ENCODE measurements around the gene MICAL2. TPM values are rescaled to one million over a fixed set of nuclear protein-coding genes. Genes with fewer than 3 reads are reported as not detected.
"Not testable (repeated sequence)": the region's sequence is repeated elsewhere in the genome, so short reads cannot be mapped to it uniquely, and the experiment has no call there.

Gene MICAL2
- polyA plus RNA-seq, 2 donors, result 4.5 to 6.2 TPM

GRCh38 chr11:12139144-12139881 lies 28.9 kb downstream of the MICAL2 start:
- no peaks in the 10 kb centered on the region for H3K9me3 ChIP-seq (ENCODE audit: control insufficient read depth in 2 of 2, insufficient read depth in 1 of 2, low read depth in 1 of 2, low read length in 1 of 2)

DNA sequence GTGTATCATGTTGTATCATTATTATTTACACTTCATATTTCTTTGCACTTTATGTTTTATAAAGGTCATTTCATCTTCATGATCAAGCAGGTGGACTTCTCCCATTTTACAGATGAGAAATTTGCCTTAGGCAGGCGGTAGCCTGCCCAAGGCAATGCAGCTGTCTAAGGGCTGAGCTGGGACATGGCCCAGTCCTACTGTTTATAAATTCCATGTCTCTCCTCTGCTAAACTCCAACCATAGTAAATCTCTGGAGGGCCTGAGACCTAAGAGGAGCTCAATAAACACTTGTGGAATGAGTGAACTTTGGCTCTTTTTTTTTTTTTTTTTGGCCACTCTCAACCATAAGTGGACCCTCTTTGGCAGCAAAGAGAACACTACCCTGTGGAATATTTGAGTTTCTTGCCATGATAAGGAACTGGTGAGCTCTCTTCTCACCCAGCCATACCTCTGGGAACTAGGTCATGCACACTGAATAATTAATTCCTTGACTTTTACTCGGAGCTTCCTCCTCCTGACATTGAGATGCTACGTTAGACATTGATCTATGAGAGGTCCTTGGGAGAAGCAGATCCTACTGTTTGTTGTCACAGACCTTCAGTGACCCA lies 29.9 kb downstream of the MICAL2 start:
- no peaks in the 10 kb centered on the region for H3K9me3 ChIP-seq (ENCODE audit: control insufficient read depth in 2 of 2, insufficient read depth in 1 of 2, low read depth in 1 of 2, low read length in 1 of 2)
- H3K27me3 ChIP-seq (ENCODE audit: control insufficient read depth in 1 of 2, insufficient read depth in 2 of 2, low read length in 2 of 2), result no peaks in the 10 kb centered on the region
- H3K4me3 ChIP-seq (ENCODE audit: low read depth in 1 of 2, low read length in 2 of 2), result no peak overlapping the region
- H3K27ac ChIP-seq (ENCODE audit: low read depth in 2 of 2, low read length in 1 of 2), result no peak overlapping the region
- peaks cover 0 to 22% of the 10 kb centered on the region in 2 donors for H3K4me1 ChIP-seq (ENCODE audit: control insufficient read depth in 2 of 2, insufficient read depth in 2 of 2, low read length in 1 of 2)
- WGBS, 2 donors, result 74 to 76% methylated on average over 3 of the region's 3 CpGs
- no peaks in the 10 kb centered on the region for H3K36me3 ChIP-seq (ENCODE audit: control insufficient read depth in 2 of 2, insufficient read depth in 2 of 2, low read length in 1 of 2)

More at GRCh38 chr11:12139144-12139881, 28.9 kb downstream of the MICAL2 start:
- peak overlapping the region; percentile 43 to 80 for H3K27ac ChIP-seq (ENCODE audit: low read depth in 2 of 2, low read length in 1 of 2)
- 53 to 61% methylated on average over 12 of the region's 12 CpGs for WGBS, 2 donors
- H3K4me1 ChIP-seq (ENCODE audit: control insufficient read depth in 2 of 2, insufficient read depth in 2 of 2, low read length in 1 of 2), result peaks cover under 1 to 22% of the 10 kb centered on the region in 2 donors
- no peaks in the 10 kb centered on the region for H3K27me3 ChIP-seq (ENCODE audit: control insufficient read depth in 1 of 2, insufficient read depth in 2 of 2, low read length in 2 of 2)
- H3K4me3 ChIP-seq (ENCODE audit: low read depth in 1 of 2, low read length in 2 of 2), result no peak overlapping the region
- H3K36me3 ChIP-seq (ENCODE audit: control insufficient read depth in 2 of 2, insufficient read depth in 2 of 2, low read length in 1 of 2), result no peaks in the 10 kb centered on the region

GRCh38 chr11:12141283-12141682 lies 30.9 kb downstream of the MICAL2 start:
- Histone ChIP-seq H3K9me3 (ENCODE audit: control insufficient read depth in 2 of 2, insufficient read depth in 1 of 2, low read depth in 1 of 2, low read length in 1 of 2) (no peaks in the 10 kb centered on the region), H3K4me1 (ENCODE audit: control insufficient read depth in 2 of 2, insufficient read depth in 2 of 2, low read length in 1 of 2) (peaks cover 0 to 18% of the 10 kb centered on the region in 2 donors), H3K36me3 (ENCODE audit: control insufficient read depth in 2 of 2, insufficient read depth in 2 of 2, low read length in 1 of 2) (no peaks in the 10 kb centered on the region), H3K27me3 (ENCODE audit: control insufficient read depth in 1 of 2, insufficient read depth in 2 of 2, low read length in 2 of 2) (no peaks in the 10 kb centered on the region), H3K27ac (ENCODE audit: low read depth in 2 of 2, low read length in 1 of 2) (no peak overlapping the region), H3K4me3 (ENCODE audit: low read depth in 1 of 2, low read length in 2 of 2) (no peak overlapping the region)
- WGBS, 2 donors, result 79 to 91% methylated on average over 1 of the region's 1 CpG

DNA sequence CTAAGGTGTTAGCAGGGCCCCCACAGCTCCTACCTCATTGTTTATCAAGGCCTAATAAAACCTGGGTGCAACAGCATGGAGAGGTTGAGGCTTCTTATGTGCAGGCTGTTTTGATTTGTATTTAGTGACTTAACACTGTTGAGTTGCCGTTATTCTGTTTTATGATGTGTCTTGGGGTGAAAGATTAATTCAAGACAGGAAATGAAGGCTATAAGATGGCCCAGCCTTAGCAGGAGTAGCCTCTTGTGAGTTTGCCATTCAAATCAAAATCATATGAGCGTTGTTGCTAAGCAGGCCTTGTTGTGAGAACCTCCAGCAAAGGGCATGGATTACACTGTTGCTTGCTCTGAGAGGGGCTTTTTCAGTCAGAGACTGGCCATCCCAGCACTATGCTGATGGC lies 31.8 kb downstream of the MICAL2 start:
- H3K36me3 ChIP-seq (ENCODE audit: control insufficient read depth in 2 of 2, insufficient read depth in 2 of 2, low read length in 1 of 2), result no peaks in the 10 kb centered on the region
- no peaks in the 10 kb centered on the region for H3K27me3 ChIP-seq (ENCODE audit: control insufficient read depth in 1 of 2, insufficient read depth in 2 of 2, low read length in 2 of 2)
- no peak overlapping the region for H3K4me3 ChIP-seq (ENCODE audit: low read depth in 1 of 2, low read length in 2 of 2)
- no peak overlapping the region for H3K27ac ChIP-seq (ENCODE audit: low read depth in 2 of 2, low read length in 1 of 2)
- WGBS, 2 donors, result 89 to 92% methylated on average over 2 of the region's 2 CpGs
- peaks cover 0 to 10% of the 10 kb centered on the region in 2 donors for H3K4me1 ChIP-seq (ENCODE audit: control insufficient read depth in 2 of 2, insufficient read depth in 2 of 2, low read length in 1 of 2)
- no peaks in the 10 kb centered on the region for H3K9me3 ChIP-seq (ENCODE audit: control insufficient read depth in 2 of 2, insufficient read depth in 1 of 2, low read depth in 1 of 2, low read length in 1 of 2)

GRCh38 chr11:12142909-12143308 lies 32.5 kb downstream of the MICAL2 start:
- H3K4me1 ChIP-seq (ENCODE audit: control insufficient read depth in 2 of 2, insufficient read depth in 2 of 2, low read length in 1 of 2), result peaks cover 0 to 7% of the 10 kb centered on the region in 2 donors
- no peaks in the 10 kb centered on the region for H3K27me3 ChIP-seq (ENCODE audit: control insufficient read depth in 1 of 2, insufficient read depth in 2 of 2, low read length in 2 of 2)
- H3K36me3 ChIP-seq (ENCODE audit: control insufficient read depth in 2 of 2, insufficient read depth in 2 of 2, low read length in 1 of 2), result no peaks in the 10 kb centered on the region
- WGBS, 2 donors, result 79 to 90% methylated on average over 3 of the region's 3 CpGs
- no peak overlapping the region for H3K27ac ChIP-seq (ENCODE audit: low read depth in 2 of 2, low read length in 1 of 2)
- H3K9me3 ChIP-seq (ENCODE audit: control insufficient read depth in 2 of 2, insufficient read depth in 1 of 2, low read depth in 1 of 2, low read length in 1 of 2), result no peaks in the 10 kb centered on the region
- H3K4me3 ChIP-seq (ENCODE audit: low read depth in 1 of 2, low read length in 2 of 2), result no peak overlapping the region

- no peak overlapping the region for H3K27ac ChIP-seq (ENCODE audit: low read depth in 2 of 2, low read length in 1 of 2)
- H3K36me3 ChIP-seq (ENCODE audit: control insufficient read depth in 2 of 2, insufficient read depth in 2 of 2, low read length in 1 of 2), result no peaks in the 10 kb centered on the region
- H3K27me3 ChIP-seq (ENCODE audit: control insufficient read depth in 1 of 2, insufficient read depth in 2 of 2, low read length in 2 of 2), result no peaks in the 10 kb centered on the region
- no peaks in the 10 kb centered on the region for H3K9me3 ChIP-seq (ENCODE audit: control insufficient read depth in 2 of 2, insufficient read depth in 1 of 2, low read depth in 1 of 2, low read length in 1 of 2)
- H3K4me1 ChIP-seq (ENCODE audit: control insufficient read depth in 2 of 2, insufficient read depth in 2 of 2, low read length in 1 of 2), result peaks cover 0 to under 1% of the 10 kb centered on the region in 2 donors
- H3K4me3 ChIP-seq (ENCODE audit: low read depth in 1 of 2, low read length in 2 of 2), result no peak overlapping the region
- 71 to 72% methylated on average over 7 of the region's 7 CpGs for WGBS, 2 donors
These were observed 33.3 kb downstream of the MICAL2 start for GRCh38 chr11:12143461-12144258.

DNA sequence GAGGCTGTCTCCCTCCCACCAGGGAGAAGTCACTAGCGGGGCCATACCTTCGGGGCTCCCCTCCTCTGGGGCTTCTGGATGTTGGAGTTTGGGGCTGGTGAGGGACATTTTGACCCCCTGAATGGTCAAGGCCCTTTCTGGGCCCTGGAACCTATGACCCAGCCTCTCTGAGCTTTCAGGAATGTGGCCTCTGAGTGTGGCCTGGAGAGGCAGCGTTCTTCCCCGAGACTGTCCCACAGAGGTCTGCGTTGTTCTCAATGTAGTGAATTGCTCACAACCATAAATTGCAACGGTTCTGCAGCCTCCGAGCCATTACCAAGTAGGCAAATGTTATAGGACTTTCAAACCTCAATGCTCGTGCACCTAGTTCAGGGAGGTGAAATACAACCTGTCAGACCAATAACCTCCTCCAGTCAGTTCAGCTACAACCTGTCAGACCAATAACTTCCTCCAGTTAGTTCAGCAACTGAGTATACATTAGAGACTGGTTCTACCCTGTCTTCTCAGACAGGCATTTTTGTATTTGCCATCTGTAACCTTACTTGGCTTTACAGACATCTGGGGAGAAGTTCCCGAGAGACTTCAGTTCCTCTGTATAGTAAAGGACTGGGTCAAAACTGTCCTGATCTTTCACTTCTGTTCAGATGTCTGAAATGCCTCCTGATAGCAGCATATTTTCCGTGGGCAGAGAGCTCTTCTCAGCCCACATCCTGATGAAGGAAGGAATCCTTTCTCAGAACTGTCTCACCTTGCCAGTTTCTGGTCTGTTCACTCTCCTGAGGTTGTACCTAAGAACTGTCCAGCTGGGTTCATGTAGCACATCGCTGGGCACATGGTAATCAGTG lies 34.2 kb downstream of the MICAL2 start:
- Histone ChIP-seq H3K27ac (ENCODE audit: low read depth in 2 of 2, low read length in 1 of 2) (peak overlapping the region; percentile 1 to 26), H3K9me3 (ENCODE audit: control insufficient read depth in 2 of 2, insufficient read depth in 1 of 2, low read depth in 1 of 2, low read length in 1 of 2) (no peaks in the 10 kb centered on the region), H3K4me1 (ENCODE audit: control insufficient read depth in 2 of 2, insufficient read depth in 2 of 2, low read length in 1 of 2) (no peaks in the 10 kb centered on the region), H3K27me3 (ENCODE audit: control insufficient read depth in 1 of 2, insufficient read depth in 2 of 2, low read length in 2 of 2) (no peaks in the 10 kb centered on the region), H3K36me3 (ENCODE audit: control insufficient read depth in 2 of 2, insufficient read depth in 2 of 2, low read length in 1 of 2) (no peaks in the 10 kb centered on the region), H3K4me3 (ENCODE audit: low read depth in 1 of 2, low read length in 2 of 2) (no peak overlapping the region)
- WGBS, 2 donors, result 80 to 83% methylated on average over 11 of the region's 11 CpGs

- not testable (repeated sequence) for H3K36me3 ChIP-seq (ENCODE audit: control insufficient read depth in 2 of 2, insufficient read depth in 2 of 2, low read length in 1 of 2); H3K27me3 ChIP-seq (ENCODE audit: control insufficient read depth in 1 of 2, insufficient read depth in 2 of 2, low read length in 2 of 2); H3K4me3 ChIP-seq (ENCODE audit: low read depth in 1 of 2, low read length in 2 of 2); H3K9me3 ChIP-seq (ENCODE audit: control insufficient read depth in 2 of 2, insufficient read depth in 1 of 2, low read depth in 1 of 2, low read length in 1 of 2); H3K27ac ChIP-seq (ENCODE audit: low read depth in 2 of 2, low read length in 1 of 2); H3K4me1 ChIP-seq (ENCODE audit: control insufficient read depth in 2 of 2, insufficient read depth in 2 of 2, low read length in 1 of 2)
- WGBS, 2 donors, result 91 to 94% methylated on average over 2 to 3 of the region's 3 CpGs
These were observed 36.3 kb downstream of the MICAL2 start for GRCh38 chr11:12146678-12147077.

GRCh38 chr11:12147827-12148226 lies 37.4 kb downstream of the MICAL2 start:
- 86 to 94% methylated on average over 5 of the region's 5 CpGs for WGBS, 2 donors
- H3K27ac ChIP-seq (ENCODE audit: low read depth in 2 of 2, low read length in 1 of 2), result no peak overlapping the region
- no peaks in the 10 kb centered on the region for H3K4me1 ChIP-seq (ENCODE audit: control insufficient read depth in 2 of 2, insufficient read depth in 2 of 2, low read length in 1 of 2)

More at GRCh38 chr11:12147827-12148226, 37.4 kb downstream of the MICAL2 start:
- Histone ChIP-seq H3K36me3 (ENCODE audit: control insufficient read depth in 2 of 2, insufficient read depth in 2 of 2, low read length in 1 of 2) (no peaks in the 10 kb centered on the region), H3K27me3 (ENCODE audit: control insufficient read depth in 1 of 2, insufficient read depth in 2 of 2, low read length in 2 of 2) (no peaks in the 10 kb centered on the region), H3K9me3 (ENCODE audit: control insufficient read depth in 2 of 2, insufficient read depth in 1 of 2, low read depth in 1 of 2, low read length in 1 of 2) (no peaks in the 10 kb centered on the region), H3K4me3 (ENCODE audit: low read depth in 1 of 2, low read length in 2 of 2) (no peak overlapping the region)
